HG02870 (cell line): ENCODE data around the gene TIE1.

ENCODE experiments used
- ATAC-seq: cut with Tn5 transposase; IDR thresholded peaks from one replicate; pipeline ENCODE4 v1.9.1; 2021; ENCODE audit warnings: mild to moderate bottlenecking, moderate library complexity; ENCODE audit not compliant: unreplicated experiment

Gene TIE1

DNA sequence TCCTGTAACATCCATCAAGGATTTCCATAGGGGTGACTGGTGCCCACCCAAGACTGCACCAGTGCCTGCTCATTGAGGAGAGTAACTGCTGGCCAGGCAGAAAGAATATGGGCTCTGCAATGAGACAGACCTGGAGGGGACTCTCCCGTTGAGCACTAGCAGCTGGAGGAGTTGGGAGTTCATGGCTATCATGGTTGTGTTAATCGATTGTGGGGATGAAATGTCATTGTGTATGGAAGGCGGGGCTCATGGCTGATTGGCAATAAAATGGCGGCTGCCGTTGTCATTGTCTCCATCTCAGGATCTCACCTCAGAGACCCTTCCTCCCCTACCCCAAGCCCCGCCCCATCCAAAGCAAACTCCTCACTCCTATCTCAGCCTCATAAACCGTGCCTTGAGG lies 27.1 kb upstream of the TIE1 start:
- no peak for ATAC-seq

DNA sequence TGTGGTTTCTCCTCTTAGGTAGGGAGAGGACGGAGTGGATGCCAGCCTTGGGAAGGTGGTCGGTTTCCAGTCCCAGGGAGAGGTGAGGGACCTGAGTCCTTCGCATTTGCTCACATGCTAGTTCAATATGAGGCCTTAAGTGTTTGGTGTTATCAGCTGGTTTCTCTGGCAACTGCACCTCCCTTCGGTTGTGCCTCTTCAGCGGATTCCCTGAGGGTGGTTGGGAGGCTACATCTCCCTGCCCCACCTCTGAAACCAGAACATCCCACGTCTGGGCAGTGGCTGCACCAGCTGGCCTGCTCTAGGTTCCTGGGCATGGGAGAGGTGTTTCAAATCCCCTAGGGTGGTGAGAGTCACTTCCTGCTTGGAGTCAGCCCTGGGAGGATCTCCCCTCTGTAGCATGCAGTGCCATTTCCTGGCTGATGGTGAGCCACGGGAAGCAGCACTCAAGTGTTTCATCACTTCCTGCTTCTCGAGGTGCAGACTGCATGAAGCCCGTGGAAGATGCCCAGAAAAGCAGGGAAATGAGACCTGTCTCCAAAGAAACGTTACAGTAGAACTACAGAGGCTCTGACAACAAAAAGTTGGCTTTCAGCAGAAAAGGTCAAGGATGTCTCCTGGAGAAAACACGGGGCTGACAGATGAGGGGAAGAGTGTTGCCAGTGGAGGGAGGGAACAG lies 26.5 kb upstream of the TIE1 start:
- ATAC-seq, result no peak

DNA sequence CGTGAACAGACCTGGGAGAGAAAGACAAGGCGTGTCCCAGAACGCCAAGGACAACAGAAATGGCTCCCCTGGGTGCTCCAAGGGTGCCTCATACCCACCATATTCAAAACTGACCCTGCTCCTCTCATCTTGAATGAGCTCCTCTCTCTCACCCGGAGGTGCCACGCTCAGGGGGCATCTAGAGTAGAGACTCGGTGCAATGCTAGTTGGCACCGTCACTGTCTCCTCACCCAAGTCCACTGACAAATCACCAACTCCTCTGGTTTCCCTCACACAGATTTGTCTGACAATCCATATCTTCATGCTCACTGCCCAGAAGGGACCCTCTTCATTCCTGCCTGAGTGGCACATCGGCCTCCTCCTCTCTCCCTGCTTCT lies 26.0 kb upstream of the TIE1 start:
- ATAC-seq, result no peak

DNA sequence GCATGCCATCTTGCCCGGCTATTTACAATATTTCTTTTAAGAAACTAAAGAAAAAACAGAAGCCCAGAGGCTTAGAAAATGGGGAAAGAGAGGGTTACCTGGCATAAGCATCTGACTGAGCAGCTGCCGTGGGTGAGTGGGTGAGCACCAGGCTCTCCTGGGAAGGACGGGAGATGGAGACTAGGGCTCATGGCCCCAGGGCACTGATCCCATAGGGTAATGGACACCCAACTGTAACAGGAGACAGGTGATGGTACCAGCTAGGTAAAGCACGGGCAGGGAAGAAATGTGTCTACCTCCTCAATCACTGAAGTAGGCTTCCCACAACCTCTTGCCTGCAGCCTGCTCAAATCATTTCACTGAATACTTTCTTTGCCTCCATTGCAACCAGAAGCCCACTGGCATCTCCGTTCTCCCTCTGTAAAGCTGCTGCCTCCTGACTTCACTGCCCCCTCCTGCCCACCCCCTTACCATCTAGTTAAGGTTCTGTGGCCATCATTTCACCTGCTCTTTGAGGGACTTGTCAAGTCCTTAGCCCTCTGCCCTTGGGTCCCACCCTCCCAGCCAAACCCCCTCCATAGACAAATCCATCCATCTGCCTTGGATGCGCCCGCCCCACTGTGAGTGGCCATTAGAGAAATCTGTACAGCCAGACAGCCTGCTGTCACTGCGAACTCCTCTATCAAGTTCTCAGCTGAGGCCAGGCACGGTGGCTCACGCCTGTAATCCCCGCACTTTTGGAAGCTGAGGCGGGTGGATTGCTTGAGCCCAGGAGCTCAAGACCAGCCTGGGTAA lies 24.8 kb upstream of the TIE1 start:
- ATAC-seq, result no peak

DNA sequence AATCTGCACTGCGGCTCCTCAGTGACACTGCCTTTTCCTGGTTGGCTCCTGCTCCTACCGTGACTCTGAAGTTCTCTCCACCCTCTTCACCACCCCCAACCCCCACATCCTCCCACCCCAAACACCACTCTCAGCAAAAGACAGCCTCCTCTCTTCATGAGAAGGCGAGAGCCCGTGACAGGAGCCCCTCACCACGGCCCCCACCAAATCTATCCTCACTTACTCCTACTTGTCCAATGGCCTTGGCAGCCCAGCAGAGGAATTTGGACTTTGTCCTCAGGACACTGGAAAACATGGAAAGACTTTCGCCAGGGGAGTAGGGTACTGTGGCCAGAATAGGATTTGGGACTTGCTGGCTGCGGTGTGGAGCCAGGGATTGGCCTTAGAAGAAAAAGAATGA lies 24.1 kb upstream of the TIE1 start:
- no peak for ATAC-seq

DNA sequence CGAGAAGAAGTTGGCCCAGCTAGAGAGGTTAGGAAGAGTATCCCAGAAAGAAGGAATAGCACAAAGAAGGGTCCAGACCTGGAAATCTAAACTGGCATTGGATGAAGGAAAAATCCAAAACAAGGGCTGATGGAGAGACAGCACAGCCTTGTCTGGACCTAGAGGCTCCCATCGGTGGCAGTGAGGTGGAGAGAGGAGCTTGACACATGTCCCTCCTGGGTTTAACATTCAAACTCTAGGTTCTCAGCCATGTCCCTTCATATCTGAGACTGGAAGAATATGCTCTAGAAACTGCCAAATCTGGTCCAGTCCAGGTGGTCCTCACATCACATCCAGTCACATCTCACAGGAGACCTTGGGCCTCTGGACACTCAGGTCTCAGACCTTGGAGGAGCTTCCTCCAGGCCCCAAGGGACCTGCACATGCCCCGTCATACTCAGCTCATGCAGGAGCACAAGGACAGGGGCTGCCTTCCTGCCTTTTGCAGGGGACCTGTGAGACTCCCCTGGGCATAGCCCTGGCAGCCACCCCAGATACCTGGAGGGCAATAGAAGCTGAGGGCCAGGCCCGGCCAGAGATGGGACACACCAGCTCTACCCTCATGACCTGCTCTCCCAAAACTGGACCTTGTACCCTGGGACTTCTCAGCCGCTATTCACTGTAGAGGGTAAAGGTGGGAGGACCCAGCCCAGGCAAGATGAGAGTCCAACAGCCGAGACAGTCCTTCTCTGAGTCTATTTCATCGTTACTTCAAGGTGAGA lies 23.5 kb upstream of the TIE1 start:
- no peak for ATAC-seq

DNA sequence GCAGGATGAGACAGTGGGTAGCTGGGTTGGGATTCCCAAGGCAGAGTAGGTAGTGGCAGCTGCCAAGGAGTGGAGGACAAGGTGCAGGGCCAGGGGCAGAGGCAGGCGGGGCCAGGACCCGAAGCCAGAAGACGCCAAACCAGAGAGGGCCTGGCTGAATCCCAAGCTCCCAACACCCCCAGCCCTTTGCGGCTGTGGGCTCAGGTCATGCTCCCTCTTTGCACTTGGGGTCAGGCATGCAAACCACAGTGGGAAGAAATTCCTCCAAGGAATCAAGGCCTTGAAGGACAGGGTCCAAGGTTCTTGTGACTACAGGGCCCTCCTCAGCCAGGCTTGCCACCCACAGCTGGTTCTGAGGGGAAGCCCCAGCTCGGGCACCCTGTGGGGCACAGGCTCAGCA lies 21.6 kb upstream of the TIE1 start:
- no peak for ATAC-seq

DNA sequence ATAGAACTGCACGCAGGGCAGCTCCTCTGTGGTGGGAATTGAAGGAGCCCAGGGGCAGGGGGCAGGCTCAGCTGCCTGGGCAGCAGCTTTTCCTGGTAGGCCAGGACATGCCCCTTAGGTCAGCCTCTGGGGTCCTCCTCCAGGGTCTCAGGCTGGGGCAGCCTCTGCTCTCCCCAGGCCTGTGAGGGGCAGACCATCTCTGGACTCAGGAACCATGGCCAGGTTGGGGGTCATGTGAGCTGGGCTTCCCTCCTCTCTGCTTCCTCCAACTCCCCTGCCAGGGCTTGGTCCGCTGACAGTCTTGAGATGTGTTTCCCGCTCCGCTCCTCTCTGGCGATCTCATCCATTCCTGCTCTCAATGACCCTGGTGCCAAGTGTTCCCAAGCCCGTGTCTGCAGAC lies 21.1 kb upstream of the TIE1 start:
- no peak for ATAC-seq

DNA sequence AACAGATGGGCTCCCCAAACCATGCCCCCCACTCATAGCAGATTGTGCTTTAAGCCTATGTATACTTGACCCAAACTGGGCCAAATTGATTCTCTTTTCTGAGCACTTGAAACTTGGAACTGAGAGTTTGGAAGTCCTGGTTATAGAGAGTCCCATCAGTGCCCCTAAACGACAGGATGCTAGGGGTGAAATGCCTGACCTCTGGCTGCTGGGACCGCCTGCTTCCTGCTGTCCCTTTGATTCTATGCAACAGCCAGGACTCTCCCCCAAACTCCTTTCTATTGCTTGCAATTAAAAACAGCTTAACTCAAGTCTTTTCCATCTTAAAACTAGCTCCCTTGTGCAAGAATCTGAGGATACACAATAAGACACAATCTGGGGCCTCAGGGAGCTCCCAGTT lies 20.1 kb upstream of the TIE1 start:
- ATAC-seq, result no peak

DNA sequence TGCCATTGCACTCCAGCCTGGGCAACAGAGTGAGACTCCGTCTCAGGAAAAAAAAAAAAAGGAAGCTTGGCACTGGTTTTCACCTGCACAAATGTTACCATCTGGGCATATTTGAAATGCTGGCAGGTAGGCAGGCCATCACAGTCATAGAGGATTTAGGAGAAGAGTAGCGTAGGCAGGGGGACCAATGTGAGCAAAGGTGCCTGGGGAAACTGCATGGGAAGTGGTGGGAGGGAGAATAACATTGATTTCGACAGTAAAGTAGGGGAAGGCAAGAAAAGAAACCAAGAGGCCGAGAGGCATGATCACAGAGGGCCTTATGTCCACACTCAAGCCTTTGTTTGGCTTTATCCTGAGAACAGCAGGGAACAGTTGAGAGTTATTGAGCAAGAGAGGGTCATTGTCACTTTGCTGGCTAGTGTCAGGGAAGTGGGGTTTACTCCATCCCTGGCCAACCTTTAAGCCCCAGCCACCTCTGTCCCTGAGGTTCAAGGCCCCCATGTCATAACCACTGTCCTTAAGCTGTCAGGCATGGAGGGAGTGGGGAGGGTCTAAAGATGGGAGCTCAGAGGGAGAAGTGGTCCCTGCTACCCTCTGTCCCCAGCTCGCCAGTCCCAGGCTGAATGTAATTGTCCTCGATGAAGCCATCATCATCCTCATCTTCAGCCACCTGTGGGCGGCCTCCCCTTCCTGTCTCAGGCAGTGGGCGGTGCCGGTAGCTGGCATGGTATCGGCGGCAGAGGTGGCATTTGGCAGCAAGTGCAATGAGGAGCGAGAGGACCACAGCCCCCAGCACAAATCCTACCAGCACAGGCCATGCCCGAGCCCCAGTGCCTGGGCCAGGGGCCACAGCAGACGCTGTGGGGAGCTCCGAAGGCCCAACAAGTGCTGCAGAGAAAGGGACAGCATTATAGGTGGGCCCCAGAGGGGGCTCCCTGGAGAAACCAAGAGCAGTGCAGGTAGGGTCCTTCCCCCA lies 18.3 kb upstream of the TIE1 start:
- ATAC-seq, result no peak

DNA sequence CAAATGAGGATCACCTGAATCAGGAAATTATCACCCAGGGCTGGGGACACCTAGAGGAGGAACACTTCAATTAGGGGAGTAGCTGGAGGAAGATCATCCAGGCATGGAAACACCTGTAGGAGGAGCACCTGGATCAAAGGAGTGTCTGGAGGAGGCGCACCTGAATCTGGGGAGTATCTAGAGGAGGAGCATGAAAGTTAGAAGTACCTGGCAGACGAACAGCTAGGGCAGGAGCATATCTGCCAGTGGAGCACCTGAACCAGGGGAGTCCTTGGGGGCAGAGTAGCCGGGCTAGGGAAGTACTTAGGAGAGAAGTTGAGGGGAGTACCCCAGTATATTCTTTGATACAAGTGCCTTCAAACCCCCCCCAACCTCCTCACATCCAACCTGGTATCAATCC lies 16.7 kb upstream of the TIE1 start:
- no peak for ATAC-seq

DNA sequence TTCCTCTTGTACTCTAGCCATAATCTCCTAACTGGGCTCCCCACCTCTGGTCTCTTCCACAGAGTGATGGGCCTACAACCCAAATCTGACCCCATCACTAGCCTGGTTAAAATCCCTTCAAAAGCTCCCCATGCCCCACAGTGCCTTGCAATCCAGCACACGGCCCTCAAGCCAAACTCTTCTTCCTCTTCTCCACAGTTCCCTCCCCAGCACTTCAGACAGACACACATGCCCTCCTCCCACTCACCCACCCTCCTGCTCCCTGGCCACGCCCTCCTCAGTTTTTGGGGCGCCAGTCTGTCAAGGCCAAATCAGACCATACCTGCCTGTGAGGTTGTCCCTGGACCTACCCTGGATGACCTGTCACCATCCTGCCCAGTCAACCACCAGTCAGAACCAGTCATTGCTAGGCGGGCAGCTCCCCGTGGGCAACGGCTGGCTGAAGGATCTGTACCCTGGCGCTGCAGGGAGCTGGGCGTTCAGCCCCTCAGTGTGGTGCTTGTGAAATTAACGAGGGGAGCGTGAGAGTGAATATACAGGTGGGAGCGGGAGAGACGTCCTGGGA lies 16.2 kb upstream of the TIE1 start:
- no peak for ATAC-seq

DNA sequence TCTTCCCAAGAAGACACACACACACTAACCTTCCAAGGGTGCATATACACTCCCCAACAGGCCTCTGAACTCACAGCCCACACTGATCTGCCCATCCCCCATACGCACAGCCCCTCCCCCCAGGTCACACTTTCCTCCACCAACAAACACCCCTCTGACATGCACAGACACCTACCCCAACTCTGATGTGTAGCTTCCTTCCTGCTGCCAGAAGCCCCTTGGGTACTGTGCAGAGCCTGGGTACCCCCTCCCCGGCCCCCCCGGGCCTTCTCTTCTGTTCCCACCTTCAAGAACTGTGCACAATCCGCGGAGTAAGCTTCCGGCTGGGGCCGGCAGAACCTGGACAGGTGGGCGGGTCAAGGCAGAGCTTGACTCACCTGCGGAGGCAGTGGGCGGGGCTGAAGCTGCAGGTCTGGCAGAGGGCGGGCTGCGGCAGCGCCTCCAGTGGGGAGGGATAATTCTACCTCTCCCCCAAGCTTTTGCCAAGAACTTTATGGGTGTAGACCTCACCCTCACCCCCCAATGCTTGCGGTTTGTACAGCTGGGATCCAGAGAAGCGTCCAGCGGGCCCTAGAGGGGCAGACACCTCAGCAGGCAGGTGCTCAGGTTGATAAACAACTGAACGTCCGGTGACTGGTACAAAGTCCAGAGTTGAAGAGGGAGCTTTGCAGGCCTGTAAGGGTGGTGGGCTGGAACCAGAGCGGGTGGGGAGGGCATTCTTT lies 15.4 kb upstream of the TIE1 start, which contains the start of gene C1orf210:
TSS of gene C1orf210 (minus strand) at position 313 of the 722 bp plus-strand sequence. CDS start 2,311 bp downstream, outside the sequence.
- ATAC-seq, result no peak

DNA sequence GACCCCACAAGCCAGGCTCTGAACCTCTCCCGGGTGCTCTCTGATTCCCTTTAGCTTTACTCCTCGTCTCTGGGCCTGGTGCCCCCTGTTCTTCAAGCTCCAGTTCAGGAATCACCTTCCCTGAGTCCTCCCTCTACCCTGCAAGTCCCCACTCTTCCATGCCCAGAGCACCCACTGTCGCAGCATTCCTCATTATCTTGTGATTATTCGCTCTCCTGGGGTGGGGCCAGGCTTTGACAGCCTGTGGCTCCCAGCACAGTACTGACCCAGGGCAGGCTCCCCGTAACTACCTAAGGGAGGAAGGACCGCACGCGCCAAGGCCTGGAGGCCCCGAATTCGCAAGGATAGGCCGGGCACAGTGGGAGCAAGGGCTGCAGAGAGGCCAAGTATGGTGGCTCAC lies 14.7 kb upstream of the TIE1 start:
- no peak for ATAC-seq

DNA sequence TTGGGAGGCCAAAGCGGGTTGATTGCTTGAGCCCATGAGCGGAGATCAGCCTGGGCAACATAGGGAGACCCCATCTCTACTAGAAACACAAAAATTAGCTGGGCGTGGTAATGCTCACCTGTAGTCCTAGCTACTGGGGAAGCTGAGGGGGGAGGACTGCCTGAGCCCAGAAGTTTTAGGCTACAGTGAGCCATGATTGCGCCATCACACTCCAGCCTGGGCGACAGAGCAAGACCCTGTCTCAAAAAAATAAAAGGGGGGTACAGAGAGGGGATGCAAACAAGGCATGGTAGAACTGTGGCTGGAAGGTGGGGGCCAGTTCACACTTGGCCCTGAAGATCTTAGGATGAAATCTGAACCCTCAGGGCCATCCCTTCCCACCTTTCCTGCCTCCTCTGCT lies 14.2 kb upstream of the TIE1 start:
- ATAC-seq, result no peak

DNA sequence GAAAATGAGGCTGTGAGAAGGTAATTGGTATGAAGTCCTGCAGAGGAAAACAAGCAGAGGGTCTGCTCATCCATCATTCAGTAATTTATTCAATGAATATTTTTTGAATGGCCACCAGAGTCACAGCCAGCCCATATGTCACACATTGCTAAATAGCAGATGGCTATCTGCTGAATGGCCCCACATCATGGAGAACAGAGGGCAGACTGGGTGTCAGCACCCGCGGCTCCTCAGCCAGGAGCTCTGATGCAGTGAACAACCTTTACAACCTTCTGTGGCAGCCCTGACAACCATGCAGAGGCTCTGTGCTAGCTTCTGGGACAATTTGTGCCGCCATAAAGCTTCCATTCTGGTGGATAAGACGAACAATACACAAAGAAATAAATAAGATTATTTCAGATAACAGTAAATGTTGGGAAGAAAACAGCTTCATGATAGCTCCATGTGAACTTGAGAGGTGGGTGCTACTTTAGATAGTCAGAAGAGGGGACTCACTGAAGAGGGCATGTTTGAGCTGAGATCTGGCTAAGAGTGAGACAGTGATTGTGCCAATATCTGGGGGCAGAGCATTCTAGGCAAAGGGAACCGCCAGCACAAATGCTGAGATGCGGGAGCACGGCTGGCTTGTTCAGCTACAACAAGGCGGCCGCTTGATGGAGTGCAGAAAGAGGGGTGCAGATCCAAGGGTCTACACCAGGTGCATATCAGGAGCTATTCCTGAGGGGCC lies 12.6 kb upstream of the TIE1 start:
- ATAC-seq, result no peak

DNA sequence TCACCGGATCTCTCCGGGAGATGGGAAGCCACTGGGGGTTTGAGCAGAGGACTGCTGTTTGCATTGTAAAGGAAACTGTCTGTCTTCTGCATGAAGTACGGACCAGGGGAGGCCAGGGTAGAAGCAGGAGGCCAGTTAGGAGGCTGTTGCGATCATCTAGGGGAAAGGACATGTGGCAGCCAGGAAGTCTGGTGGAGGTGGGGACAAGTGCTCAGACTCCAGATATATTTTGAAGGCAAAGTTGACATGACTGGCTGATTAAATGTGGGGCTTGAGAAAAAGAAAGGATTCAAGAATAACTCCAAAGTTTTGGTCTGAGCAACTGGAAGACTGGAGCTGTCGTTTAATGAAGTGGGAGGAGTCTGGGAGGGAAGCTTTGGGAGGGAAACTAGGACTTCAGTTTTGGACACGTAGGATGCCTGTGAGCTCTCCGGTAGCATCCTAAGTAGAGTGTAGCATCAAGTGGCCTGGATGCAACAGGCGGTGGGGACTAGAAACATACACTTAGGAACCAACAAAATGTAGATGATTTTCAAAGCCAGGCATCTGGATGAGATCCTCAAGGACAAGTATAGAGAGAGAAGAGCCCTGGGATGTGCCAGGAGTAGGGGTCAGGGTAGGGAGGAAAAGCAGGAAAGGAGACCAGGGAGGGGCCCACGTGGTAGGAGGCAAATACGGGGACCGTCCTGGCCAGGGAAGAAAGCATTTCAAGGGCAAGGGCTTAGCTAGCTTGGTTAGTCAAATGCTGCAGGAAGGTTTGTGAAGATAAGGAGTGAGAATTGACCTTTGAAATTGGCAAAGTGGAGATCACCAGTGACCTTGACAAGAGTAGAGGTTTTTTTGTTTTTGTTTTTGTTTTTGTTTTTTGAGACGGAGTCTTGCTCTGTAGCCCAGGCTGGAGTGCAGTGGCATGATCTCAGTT lies 11.7 kb upstream of the TIE1 start:
- ATAC-seq, result no peak

DNA sequence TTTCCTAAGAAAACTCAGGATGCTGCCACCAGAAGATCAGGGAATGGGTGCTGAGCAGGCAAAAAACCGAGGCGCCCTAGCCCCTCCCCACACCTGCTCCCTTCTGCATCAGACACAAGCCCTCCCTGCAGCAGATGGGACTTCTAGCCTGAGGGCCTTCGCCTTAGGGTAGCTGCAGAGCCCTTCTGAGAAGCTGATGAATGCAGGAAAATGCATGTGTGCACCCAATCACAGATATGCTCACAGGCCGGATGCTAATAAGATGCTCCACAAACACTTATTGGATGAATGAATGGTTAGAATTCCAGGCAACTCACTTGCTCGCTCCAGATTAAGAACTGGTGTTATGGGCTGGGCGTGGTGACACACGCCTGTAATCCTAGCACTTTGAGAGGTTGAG lies 8.6 kb upstream of the TIE1 start:
- ATAC-seq, result no peak
